H1 (cell line): ENCODE measurements around the gene KLHL1. TPM values are rescaled to one million over a fixed set of nuclear protein-coding genes. Genes with fewer than 3 reads are reported as not detected.

Experiments used
- CTCF ChIA-PET: fragments of 300-600 bp; sonication (Branson Sonifier 250); formaldehyde crosslinking; loops from one replicate; lab custom pipeline; 2021; ENCODE audit not compliant: partially characterized antibody; lab: Charles Lee
- POLR2A ChIA-PET: fragments of 300-600 bp; sonication (Branson Sonifier 250); formaldehyde crosslinking; loops from one replicate; lab custom pipeline; 2021; ENCODE audit warnings: inconsistent platforms; ENCODE audit not compliant: partially characterized antibody; lab: Charles Lee
- DNase-seq, 2 experiments: peaks; one replicate each; pipeline versions ENCODE4 v3.0.0 to v3.0.0-alpha.2; 2010 to 2022; ENCODE audit warnings: low spot score in 2 of 2, low read depth in 1 of 2, mixed read lengths in 1 of 2
- FAIRE-seq: peaks from 2 replicates; lab custom pipeline; 2011; peaks lifted over from hg19 to GRCh38; lab: Jason Lieb, UNC
- H2AFZ ChIP-seq: 2 replicates; pipeline ENCODE4 v1.8.1; 2012; ENCODE audit warnings: low read length, inconsistent platforms
- H2AK5ac ChIP-seq: 2 replicates; pipeline ENCODE4 v1.6.1; 2013; ENCODE audit warnings: low read depth, low read length
- H2BK120ac ChIP-seq: replicated peaks from 2 replicates; pipeline ENCODE3; 2013; ENCODE audit warnings: low read depth, low read length, inconsistent platforms
- H2BK12ac ChIP-seq: 2 replicates; pipeline ENCODE4 v1.6.1; 2013; ENCODE audit warnings: low read depth, low read length
- H2BK15ac ChIP-seq: 2 replicates; pipeline ENCODE4 v1.6.1; 2013; ENCODE audit warnings: low read length
- H2BK20ac ChIP-seq: 2 replicates; pipeline ENCODE4 v1.6.1; 2013; ENCODE audit warnings: low read length
- H2BK5ac ChIP-seq: 2 replicates; pipeline ENCODE4 v1.6.1; 2013; ENCODE audit warnings: low read depth, low read length
- H3K14ac ChIP-seq: 2 replicates; pipeline ENCODE4 v1.6.1; 2013; ENCODE audit warnings: inconsistent platforms; ENCODE audit not compliant: insufficient read length
- H3K18ac ChIP-seq: 2 replicates; pipeline ENCODE4 v1.6.1; 2013; ENCODE audit warnings: low read length; ENCODE audit errors: extremely low read depth
- H3K23ac ChIP-seq: 2 replicates; pipeline ENCODE4 v1.6.1; 2013; ENCODE audit warnings: inconsistent platforms; ENCODE audit not compliant: insufficient read length
- H3K23me2 ChIP-seq: 2 replicates; pipeline ENCODE4 v1.6.1; 2013; ENCODE audit warnings: low read depth, low read length
- H3K27ac ChIP-seq: 2 replicates; pipeline ENCODE4 v1.6.1; 2011; ENCODE audit warnings: low read depth, low read length, inconsistent platforms
- H3K27me3 ChIP-seq, 4 experiments: replicated peaks in 1 of 4; 1 replicate in 1 of 4; 2 replicates in 3 of 4; pipeline versions ENCODE4 v1.6.1 to v1.8.1; 2011 to 2013; ENCODE audit warnings: low read length in 3 of 4, mild to moderate bottlenecking in 3 of 4, inconsistent platforms in 2 of 4, mixed read lengths in 2 of 4, moderate library complexity in 1 of 4; ENCODE audit not compliant: control insufficient read depth in 3 of 4, insufficient read depth in 3 of 4; ENCODE audit errors: extremely low read depth in 1 of 4
- H3K36me3 ChIP-seq, 4 experiments: 2 replicates each; pipeline versions ENCODE4 v1.6.1 to v1.8.1; 2011 to 2013; ENCODE audit warnings: mild to moderate bottlenecking in 4 of 4, low read length in 3 of 4, moderate library complexity in 2 of 4, control low read depth in 1 of 4, inconsistent platforms in 1 of 4; ENCODE audit not compliant: insufficient read depth in 4 of 4, control insufficient read depth in 2 of 4
- H3K4ac ChIP-seq: replicated peaks from 2 replicates; pipeline ENCODE3; 2013; ENCODE audit warnings: low read length, low read depth, mixed read lengths, inconsistent platforms; ENCODE audit not compliant: insufficient read length
- H3K4me1 ChIP-seq, 4 experiments: replicated peaks in 1 of 4; 1 replicate in 1 of 4; 2 replicates in 3 of 4; pipeline versions ENCODE4 v1.6.1 to v1.8.1; 2011 to 2013; ENCODE audit warnings: low read length in 3 of 4, inconsistent platforms in 2 of 4, mixed read lengths in 1 of 4; ENCODE audit not compliant: insufficient read depth in 4 of 4, control insufficient read depth in 3 of 4
- H3K4me2 ChIP-seq, 2 experiments: 2 replicates each; pipeline versions ENCODE4 v1.6.1 to v1.8.1; 2011 to 2013; ENCODE audit warnings: low read depth in 2 of 2, low read length in 2 of 2, control low read depth in 1 of 2, inconsistent platforms in 1 of 2, mild to moderate bottlenecking in 1 of 2; ENCODE audit not compliant: insufficient read depth in 1 of 2
- H3K4me3 ChIP-seq, 4 experiments: fragments of 200-600, 300-600 bp in 1 of 4; sonication (generic), shearing (Covaris generic), sonication (Bioruptor Twin) in 1 of 4; 2 replicates each; pipeline versions ENCODE4 v1.5.1 to v1.8.1; 2011 to 2016; ENCODE audit warnings: low read length in 4 of 4, low read depth in 3 of 4, control low read depth in 2 of 4, inconsistent platforms in 2 of 4, mild to moderate bottlenecking in 2 of 4, mixed read lengths in 1 of 4, moderate library complexity in 1 of 4; ENCODE audit not compliant: insufficient read depth in 2 of 4; ENCODE audit errors: extremely low read depth in 1 of 4
- H3K56ac ChIP-seq: replicated peaks from 2 replicates; pipeline ENCODE3; 2013; ENCODE audit warnings: low read depth, mild to moderate bottlenecking, mixed read lengths, low read length, inconsistent platforms; ENCODE audit not compliant: insufficient read length
- H3K79me1 ChIP-seq: 2 replicates; pipeline ENCODE4 v1.6.1; 2013; ENCODE audit warnings: low read depth, low read length, control low read depth
- H3K79me2 ChIP-seq, 2 experiments: 2 replicates each; pipeline versions ENCODE4 v1.6.1 to v1.8.1; 2012 to 2013; ENCODE audit warnings: low read length in 2 of 2, mild to moderate bottlenecking in 2 of 2, inconsistent platforms in 1 of 2; ENCODE audit not compliant: insufficient read depth in 2 of 2, control insufficient read depth in 1 of 2
- H3K9ac ChIP-seq, 4 experiments: replicated peaks in 1 of 4; 1 replicate in 1 of 4; 2 replicates in 3 of 4; pipeline versions ENCODE4 v1.6.1 to v1.8.1; 2011 to 2013; ENCODE audit warnings: low read depth in 3 of 4, low read length in 3 of 4, control low read depth in 2 of 4, mild to moderate bottlenecking in 2 of 4, moderate library complexity in 2 of 4, inconsistent platforms in 1 of 4; ENCODE audit errors: extremely low read depth in 1 of 4
- H3K9me3 ChIP-seq, 2 experiments: 2 replicates each; pipeline versions ENCODE4 v1.6.1 to v1.8.1; 2012 to 2013; ENCODE audit warnings: mild to moderate bottlenecking in 2 of 2, moderate library complexity in 2 of 2, control low read depth in 1 of 2, inconsistent platforms in 1 of 2, low read depth in 1 of 2, low read length in 1 of 2, mixed read lengths in 1 of 2; ENCODE audit not compliant: insufficient read depth in 2 of 2
- H4K20me1 ChIP-seq, 2 experiments: replicated peaks in 1 of 2; 2 replicates each; pipeline versions ENCODE3 to v1.8.1; 2011 to 2013; ENCODE audit warnings: inconsistent platforms in 2 of 2, low read length in 2 of 2, mild to moderate bottlenecking in 1 of 2; ENCODE audit not compliant: insufficient read depth in 2 of 2, control insufficient read depth in 1 of 2
- H4K5ac ChIP-seq: 2 replicates; pipeline ENCODE4 v1.6.1; 2013; ENCODE audit warnings: low read length, low read depth, mixed read lengths, inconsistent platforms; ENCODE audit not compliant: insufficient read length
- H4K8ac ChIP-seq: 2 replicates; pipeline ENCODE4 v1.8.0; 2013; ENCODE audit warnings: mild to moderate bottlenecking, moderate library complexity, low read length, inconsistent platforms; ENCODE audit not compliant: insufficient read depth; ENCODE audit errors: extremely low read depth
- H4K91ac ChIP-seq: replicated peaks from 2 replicates; pipeline ENCODE3; 2013; ENCODE audit warnings: low read length, mixed read lengths, inconsistent platforms; ENCODE audit not compliant: insufficient read length
- BRCA1 ChIP-seq: IDR thresholded peaks from 2 replicates; pipeline ENCODE4 v1.6.1; 2012; ENCODE audit warnings: low read depth, low read length, improper control_type of control experiment
- CHD1 ChIP-seq: IDR thresholded peaks from 2 replicates; pipeline ENCODE4 v1.6.1; 2012; ENCODE audit warnings: low read depth, low read length, improper control_type of control experiment
- E2F6 ChIP-seq: IDR thresholded peaks from 2 replicates; pipeline ENCODE4 v1.6.1; 2012; ENCODE audit warnings: inconsistent platforms
- EZH2 ChIP-seq: fragments of 200-600 bp; sonication (generic); IDR thresholded peaks from 2 replicates; pipeline ENCODE4 v1.7.1; 2012; ENCODE audit warnings: low read depth, mild to moderate bottlenecking, moderate library complexity, low read length, inconsistent platforms; ENCODE audit not compliant: severe bottlenecking
- KDM1A ChIP-seq: fragments of 200-600, 300-600 bp; sonication (generic); IDR thresholded peaks from 2 replicates; pipeline ENCODE4 v1.7.1; 2016; ENCODE audit warnings: mild to moderate bottlenecking, low read length, borderline replicate concordance
- POLR2AphosphoS5 ChIP-seq: IDR thresholded peaks from 2 replicates; pipeline ENCODE4 v1.6.1; 2011; ENCODE audit warnings: low read depth, low read length
- RAD21 ChIP-seq, 2 experiments: IDR thresholded peaks in 1 of 2; conservative IDR thresholded peaks in 1 of 2; 2 replicates each; pipeline ENCODE4 v1.6.1; 2011; ENCODE audit warnings: low read depth in 2 of 2, low read length in 2 of 2, improper control_type of control experiment in 1 of 2, inconsistent platforms in 1 of 2, mild to moderate bottlenecking in 1 of 2, moderate library complexity in 1 of 2
- SIN3A ChIP-seq, 2 experiments: IDR thresholded peaks in 1 of 2; conservative IDR thresholded peaks in 1 of 2; 2 replicates each; pipeline ENCODE4 v1.6.1; 2011 to 2012; ENCODE audit warnings: low read length in 2 of 2, improper control_type of control experiment in 1 of 2, low read depth in 1 of 2, mild to moderate bottlenecking in 1 of 2
- TCF12 ChIP-seq: IDR thresholded peaks from 2 replicates; pipeline ENCODE4 v1.6.1; 2011; ENCODE audit warnings: low read depth, mild to moderate bottlenecking, low read length
- polyA plus RNA-seq, 7 experiments: library from polyadenylated mRNA; depleted of rRNA in 3 of 7; stranded (reverse) in 5 of 7; unstranded in 2 of 7; fragments of >200 nt in 5 of 7; fragments of 200-250 nt in 2 of 7; gene quantifications; 1 replicate in 5 of 7; 2 replicates in 1 of 7; 4 replicates in 1 of 7; pipeline versions ENCODE4 v1.2.1 to v1.2.3, GENCODE V29; 2011 to 2013; ENCODE audit warnings: missing spikeins in 2 of 7, mixed read lengths in 2 of 7
- total RNA-seq: library from RNA; stranded (reverse); fragmentation: NEBNext Ultra II Directional; extraction: Animal tissue kit (Norgen Biotek cat#: 25700); gene quantifications from 2 replicates; pipeline ENCODE4 v1.2.1, GENCODE V29; 2021

KLHL1 gene
- total and polyA plus RNA-seq, 2 of the 8 experiments (the other 6 are each of a cell fraction or from before 2014, with no cell fraction given), result not detected

- Histone ChIP-seq H3K4me2 (no peak overlapping the region), H3K36me3 (no peaks in the 10 kb centered on the region), H3K23ac (no peak overlapping the region), H3K4ac (no peak overlapping the region), H4K5ac (no peak overlapping the region), H2AFZ (no peak overlapping the region), H3K27ac (no peak overlapping the region), H3K14ac (no peak overlapping the region), H3K18ac (no peak overlapping the region), H2BK12ac (no peak overlapping the region), H4K8ac (no peak overlapping the region), H2BK20ac (no peak overlapping the region), H2AK5ac (no peak overlapping the region), H3K79me2 (no peaks in the 10 kb centered on the region), H4K91ac (no peak overlapping the region), H3K79me1 (no peaks in the 10 kb centered on the region), H3K9ac (no peak overlapping the region), H3K4me1 (peaks cover 0 to 4% (median 2%) of the 10 kb centered on the region in 4 experiments; a peak in 2 of 7 replicates), H3K27me3 (peaks cover 16 to 30% (median 27%) of the 10 kb centered on the region in 4 experiments), H3K23me2 (peaks cover 10% of the 10 kb centered on the region; the same call in 1 of the 2 replicates), H2BK120ac (no peak overlapping the region), H2BK5ac (no peak overlapping the region), H3K4me3 (no peak overlapping the region), H3K9me3 (no peaks in the 10 kb centered on the region), H4K20me1 (no peaks in the 10 kb centered on the region), H2BK15ac (no peak overlapping the region), H3K56ac (no peak overlapping the region)
- ChIA-PET POLR2A (no interaction called here), CTCF (interaction anchor here (0.7 kb wide), 1 partner anchor 352 kb away, joined by 3 read pairs; no protein-coding TSS in a partner anchor)
- DNase-seq, result no peak
- FAIRE-seq, result no peak
- no peak for TF ChIP-seq BRCA1
- TF ChIP-seq CHD1, result no peak
- TF ChIP-seq KDM1A, result no peak
- no peak for TF ChIP-seq POLR2AphosphoS5
- no peak for TF ChIP-seq EZH2
- no peak for TF ChIP-seq TCF12
- no peak for TF ChIP-seq SIN3A (conservative IDR thresholded peaks at IDR 0.05 in 1 of 2, IDR thresholded peaks at IDR 0.05 in 1 of 2; ENCODE audit: low read depth in 1 of 2, low read length in 2 of 2)
- no peak for TF ChIP-seq RAD21 (IDR thresholded peaks at IDR 0.05 in 1 of 2, conservative IDR thresholded peaks at IDR 0.05 in 1 of 2; ENCODE audit: low read depth in 2 of 2, low read length in 2 of 2)
- TF ChIP-seq E2F6, result no peak
Observed at GRCh38 chr13:70104481-70104880, 3.8 kb downstream of the KLHL1 start.
